ENCODE measurements around the gene SNX20. TPM values are rescaled to one million over a fixed set of nuclear protein-coding genes. Genes with fewer than 3 reads are reported as not detected.

The SNX20 gene
- total and polyA plus RNA-seq, 2 of the 13 experiments (the other 11 are each of a cell fraction or from before 2014, with no cell fraction given), result not detected

- Histone ChIP-seq H3K79me2 (ENCODE audit: insufficient read depth, low read length) (no peaks in the 10 kb centered on the region), H3K9me3 (ENCODE audit: low read length) (peaks cover 32% of the 10 kb centered on the region), H3K27ac (ENCODE audit: extremely low read length, insufficient read depth, low read length) (peak overlapping the region; percentile 20), H3K9ac (ENCODE audit: insufficient read depth, low read depth, low read length) (no peak overlapping the region), H2AFZ (ENCODE audit: low read length) (no peak overlapping the region), H3K4me2 (ENCODE audit: low read depth, low read length) (peak overlapping the region; percentile 58), H3K36me3 (replicated peaks in 1 of 2; ENCODE audit: control insufficient read depth in 1 of 2, insufficient read depth in 2 of 2, low read length in 2 of 2) (no peaks in the 10 kb centered on the region), H3K27me3 (ENCODE audit: control insufficient read depth in 1 of 2, insufficient read depth in 2 of 2, low read length in 2 of 2) (no peaks in the 10 kb centered on the region), H3K4me3 (replicated peaks in 1 of 3; ENCODE audit: insufficient read depth in 1 of 3, low read depth in 2 of 3, low read length in 3 of 3) (peak overlapping the region in 1 of 3 experiments; percentile 13; a peak in 1 of 6 replicates), H3K4me1 (ENCODE audit: insufficient read depth, low read length) (peaks cover 39% of the 10 kb centered on the region), H4K20me1 (ENCODE audit: insufficient read depth, low read length) (no peaks in the 10 kb centered on the region)
- ChIA-PET CTCF (ENCODE audit: low intra/inter-chr PET ratio, low total read pairs) (interaction anchor here (1.6 to 3.3 kb wide), 2 partner anchors 79 to 138 kb away, joined by 9 to 19 read pairs; no protein-coding TSS in a partner anchor), POLR2A (interaction anchor here (1.2 to 1.6 kb wide), 6 partner anchors 52 to 299 kb away, joined by 3 to 8 read pairs (median 4); no protein-coding TSS in a partner anchor)
- ATAC-seq (peak; percentile 80), DNase-seq (ENCODE audit: low spot score) (peak; percentile 46), FAIRE-seq (peak; percentile 60)
- WGBS (ENCODE audit: low lambda C conversion rate), result 38% methylated on average over 5 of the region's 5 CpGs
- no TSS peak for BruUV-seq (replicated peaks)
- in situ Hi-C loops (cut with HindIII; ENCODE audit: extremely low pct_ligation_motif_present, low pct_unique_long_range_greater_than_20kb), result loop anchor here (5.0 to 10.0 kb wide), 3 partner anchors 139 to 404 kb away; partner anchors contain the start of gene ADCY7
- intact Hi-C loops (cut with micrococcal nuclease; ENCODE audit: unreplicated experiment), result loop anchor here (5.0 to 10.0 kb wide), 3 partner anchors 74 to 424 kb away; partner anchors contain the start of gene CYLD
- TF ChIP-seq KDM2A (CRISPR knock-in tag; IDR thresholded peaks at IDR 0.05; ENCODE audit: borderline replicate concordance, low read depth) (0 out of 2 replicates have a peak, but pooled peaks have one; percentile 23), TCF12 (IDR thresholded peaks at IDR 0.05) (no peak), TCF12 (CRISPR knock-in tag; IDR thresholded peaks at IDR 0.05) (no peak), MED1 (CRISPR knock-in tag; IDR thresholded peaks at IDR 0.05) (peak; percentile 41; the same call in 1 of the 2 replicates), NR2F1 (CRISPR knock-in tag; IDR thresholded peaks at IDR 0.05) (peak; percentile 47 to 76), ZNF891 (CRISPR knock-in tag; IDR thresholded peaks at IDR 0.05) (no peak; the same call in 1 of the 2 replicates), TEAD2 (CRISPR knock-in tag; IDR thresholded peaks at IDR 0.05) (no peak), IRF9 (CRISPR knock-in tag; IDR thresholded peaks at IDR 0.05; ENCODE audit: borderline replicate concordance) (no peak), MXI1 (IDR thresholded peaks at IDR 0.05; ENCODE audit: borderline replicate concordance, low read depth, low read length) (no peak), ZNF737 (CRISPR knock-in tag; IDR thresholded peaks at IDR 0.05; ENCODE audit: borderline replicate concordance) (no peak), ZNF501 (CRISPR knock-in tag; IDR thresholded peaks at IDR 0.05) (peak; percentile 17; the same call in 1 of the 2 replicates), ZNF788 (CRISPR knock-in tag; IDR thresholded peaks at IDR 0.05; ENCODE audit: borderline replicate concordance) (peak; percentile 51; the same call in 1 of the 2 replicates), ZNF770 (CRISPR knock-in tag; IDR thresholded peaks at IDR 0.05) (peak; percentile 51), PAXIP1 (CRISPR knock-in tag; conservative IDR thresholded peaks at IDR 0.05) (peak; percentile 31; the same call in 1 of the 2 replicates), ZGPAT (CRISPR knock-in tag; IDR thresholded peaks at IDR 0.05) (0 out of 2 replicates have a peak, but pooled peaks have one; percentile 21)
Measured at GRCh38 chr16:50668368-50669008, 12.6 kb downstream of the SNX20 start.

Data from HepG2 (cell line).